Measurements from ENCODE around the gene CIRBP. TPM values are rescaled to one million over a fixed set of nuclear protein-coding genes. Genes with fewer than 3 reads are reported as not detected.

Gene CIRBP
- total and polyA plus RNA-seq, 2 experiments from 2014 or later, result 202 to 361 TPM

DNA sequence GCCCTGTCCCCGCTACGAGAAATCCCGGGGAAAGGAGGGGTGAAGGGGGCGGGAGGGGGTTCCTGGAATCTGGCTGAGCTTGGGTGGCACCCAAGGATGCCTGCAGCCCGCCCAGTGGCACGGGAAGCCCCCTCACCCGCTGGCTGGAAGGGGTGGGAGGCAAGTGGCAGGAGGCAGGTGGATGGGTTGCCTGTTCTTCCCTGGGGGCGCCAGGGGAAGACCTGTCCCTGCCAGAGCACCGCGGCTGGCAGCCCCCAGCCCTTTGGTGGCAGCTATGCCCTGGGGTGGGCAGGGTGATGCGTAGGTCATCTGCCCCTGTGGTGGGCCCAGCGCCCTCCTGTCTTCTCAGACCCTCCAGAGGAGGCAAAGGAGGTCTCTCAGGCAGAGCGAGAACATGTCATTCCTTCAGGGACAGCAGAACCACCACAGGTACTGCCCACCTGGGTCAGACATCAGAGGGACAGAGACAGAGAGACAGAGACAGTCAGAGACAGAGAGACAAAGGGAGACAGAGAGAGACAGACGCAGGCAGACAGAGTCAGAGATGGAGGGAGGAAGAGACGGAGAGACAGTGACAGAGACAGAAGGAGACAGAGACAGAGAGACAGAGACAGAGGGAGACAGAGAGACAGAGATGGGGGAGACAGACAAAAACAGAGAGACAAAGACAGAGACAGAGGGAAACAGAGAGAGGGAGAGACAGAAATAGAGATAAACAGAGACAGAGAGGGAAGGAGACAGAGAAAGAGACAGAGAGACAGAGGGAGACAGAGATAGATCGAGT lies 53.3 kb downstream of the CIRBP start:
- no peaks in the 10 kb centered on the region for H3K79me2 ChIP-seq
- no peak for DNase-seq (ENCODE audit: low spot score)
- WGBS (ENCODE audit: low lambda C conversion rate, missing lambda C conversion rate), result 97% methylated on average over 15 of the region's 16 CpGs
- no peaks in the 10 kb centered on the region for H4K20me1 ChIP-seq (ENCODE audit: insufficient read depth, poor library complexity, severe bottlenecking)
- H3K36me3 ChIP-seq (replicated peaks; ENCODE audit: insufficient read depth, low read depth), result no peaks in the 10 kb centered on the region
- no peak overlapping the region for H2AFZ ChIP-seq
- H3K4me3 ChIP-seq, result no peak overlapping the region
- no peaks in the 10 kb centered on the region for H3K9me2 ChIP-seq (replicated peaks; ENCODE audit: insufficient read depth)
- no peaks in the 10 kb centered on the region for H3K27me3 ChIP-seq
- H3K4me1 ChIP-seq (ENCODE audit: insufficient read depth), result no peaks in the 10 kb centered on the region
- H3K27ac ChIP-seq, result no peak overlapping the region
- H3K4me2 ChIP-seq, result no peak overlapping the region
- TF ChIP-seq EZH2phosphoT487 (IDR thresholded peaks at IDR 0.05; ENCODE audit: low read depth, severe bottlenecking, unreplicated experiment) (no peak), EZH2 (IDR thresholded peaks at IDR 0.05; ENCODE audit: borderline replicate concordance) (no peak)
- TF ChIP-seq, protein P1, sequence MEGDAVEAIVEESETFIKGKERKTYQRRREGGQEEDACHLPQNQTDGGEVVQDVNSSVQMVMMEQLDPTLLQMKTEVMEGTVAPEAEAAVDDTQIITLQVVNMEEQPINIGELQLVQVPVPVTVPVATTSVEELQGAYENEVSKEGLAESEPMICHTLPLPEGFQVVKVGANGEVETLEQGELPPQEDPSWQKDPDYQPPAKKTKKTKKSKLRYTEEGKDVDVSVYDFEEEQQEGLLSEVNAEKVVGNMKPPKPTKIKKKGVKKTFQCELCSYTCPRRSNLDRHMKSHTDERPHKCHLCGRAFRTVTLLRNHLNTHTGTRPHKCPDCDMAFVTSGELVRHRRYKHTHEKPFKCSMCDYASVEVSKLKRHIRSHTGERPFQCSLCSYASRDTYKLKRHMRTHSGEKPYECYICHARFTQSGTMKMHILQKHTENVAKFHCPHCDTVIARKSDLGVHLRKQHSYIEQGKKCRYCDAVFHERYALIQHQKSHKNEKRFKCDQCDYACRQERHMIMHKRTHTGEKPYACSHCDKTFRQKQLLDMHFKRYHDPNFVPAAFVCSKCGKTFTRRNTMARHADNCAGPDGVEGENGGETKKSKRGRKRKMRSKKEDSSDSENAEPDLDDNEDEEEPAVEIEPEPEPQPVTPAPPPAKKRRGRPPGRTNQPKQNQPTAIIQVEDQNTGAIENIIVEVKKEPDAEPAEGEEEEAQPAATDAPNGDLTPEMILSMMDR (IDR thresholded peaks at IDR 0.05; ENCODE audit: poor library complexity), result no peak
- H3K9me3 ChIP-seq (ENCODE audit: low read depth), result no peaks in the 10 kb centered on the region

DNA sequence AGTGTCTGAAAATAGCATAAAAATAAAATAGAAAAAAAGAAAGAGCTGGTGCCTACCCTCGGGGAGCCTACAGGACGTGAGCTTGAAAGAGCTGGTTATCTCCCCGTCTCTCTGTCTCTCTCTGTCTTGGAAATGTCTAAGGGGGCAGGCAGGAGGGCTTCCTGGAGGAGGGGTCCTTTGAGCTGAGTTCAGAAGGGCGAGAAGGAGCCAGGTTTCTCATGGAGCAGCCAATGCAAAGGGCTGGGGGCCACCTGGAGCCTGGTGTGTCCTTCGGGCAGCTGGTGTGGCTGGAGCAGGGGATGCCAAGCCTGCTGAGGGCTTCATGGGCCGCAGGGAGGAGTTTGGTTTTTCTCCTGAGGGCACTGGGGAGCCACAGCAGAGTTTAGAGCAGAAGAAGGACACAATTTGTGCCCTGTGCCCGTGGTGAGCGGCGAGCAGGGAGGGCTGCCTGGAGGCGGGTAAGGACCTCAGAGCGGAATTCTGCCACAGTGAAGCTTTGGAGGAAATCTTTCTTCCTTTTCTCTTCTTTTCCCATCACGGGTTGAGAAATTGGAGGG lies 55.2 kb downstream of the CIRBP start:
- 91% methylated on average over 12 of the region's 12 CpGs for WGBS (ENCODE audit: low lambda C conversion rate, missing lambda C conversion rate)
- Histone ChIP-seq H4K20me1 (ENCODE audit: insufficient read depth, poor library complexity, severe bottlenecking) (no peaks in the 10 kb centered on the region), H3K4me2 (no peak overlapping the region), H3K4me3 (no peak overlapping the region), H3K79me2 (no peaks in the 10 kb centered on the region), H3K4me1 (ENCODE audit: insufficient read depth) (no peaks in the 10 kb centered on the region), H3K36me3 (replicated peaks; ENCODE audit: insufficient read depth, low read depth) (no peaks in the 10 kb centered on the region), H3K27me3 (no peaks in the 10 kb centered on the region), H3K9me3 (ENCODE audit: low read depth) (no peaks in the 10 kb centered on the region), H3K9me2 (replicated peaks; ENCODE audit: insufficient read depth) (no peaks in the 10 kb centered on the region), H3K27ac (no peak overlapping the region), H2AFZ (no peak overlapping the region)
- no peak for DNase-seq (ENCODE audit: low spot score)
- no peak for TF ChIP-seq EZH2phosphoT487 (IDR thresholded peaks at IDR 0.05; ENCODE audit: low read depth, severe bottlenecking, unreplicated experiment)
- TF ChIP-seq, protein P1 (IDR thresholded peaks at IDR 0.05; ENCODE audit: poor library complexity), result no peak
- no peak for TF ChIP-seq EZH2 (IDR thresholded peaks at IDR 0.05; ENCODE audit: borderline replicate concordance)

Other genes starting within 250 kb of the CIRBP start
- 108 and 169 TPM in 2 replicates for gene TMEM259, start 248.2 kb upstream of the CIRBP start, total RNA-seq
- 311 and 383 TPM in 2 replicates for gene TMEM259, start 248.2 kb upstream of the CIRBP start, polyA plus RNA-seq
- gene RNU6-2, start 247.8 kb upstream of the CIRBP start, total RNA-seq, result not detected in 2 replicates
- gene RNU6-2, start 247.8 kb upstream of the CIRBP start, polyA plus RNA-seq, result not detected in 2 replicates
- gene CNN2, start 242.7 kb upstream of the CIRBP start, total RNA-seq, result 88.5 and 115 TPM in 2 replicates
- gene CNN2, start 242.7 kb upstream of the CIRBP start, polyA plus RNA-seq, result 229 and 247 TPM in 2 replicates
- gene ABCA7, start 229.2 kb upstream of the CIRBP start, total RNA-seq, result 8.2 and 17.8 TPM in 2 replicates
- 26.8 and 38.1 TPM in 2 replicates for gene ABCA7, start 229.2 kb upstream of the CIRBP start, polyA plus RNA-seq
- gene ARHGAP45, start 202.2 kb upstream of the CIRBP start, total RNA-seq, result 11.0 and 12.9 TPM in 2 replicates
- gene ARHGAP45, start 202.2 kb upstream of the CIRBP start, polyA plus RNA-seq, result 16.0 and 18.3 TPM in 2 replicates
- gene POLR2E, start 174.0 kb upstream of the CIRBP start, total RNA-seq, result 126 and 170 TPM in 2 replicates
- 326 and 328 TPM in 2 replicates for gene POLR2E, start 174.0 kb upstream of the CIRBP start, polyA plus RNA-seq
- gene GPX4, start 165.3 kb upstream of the CIRBP start, total RNA-seq, result 524 and 539 TPM in 2 replicates
- 729 and 735 TPM in 2 replicates for gene GPX4, start 165.3 kb upstream of the CIRBP start, polyA plus RNA-seq
- gene SBNO2, start 95.1 kb upstream of the CIRBP start, total RNA-seq, result 15.2 and 15.6 TPM in 2 replicates
- 12.7 and 16.2 TPM in 2 replicates for gene SBNO2, start 95.1 kb upstream of the CIRBP start, polyA plus RNA-seq
- gene STK11, start 63.6 kb upstream of the CIRBP start, total RNA-seq, result 48.9 and 53.3 TPM in 2 replicates
- 73.8 and 76.6 TPM in 2 replicates for gene STK11, start 63.6 kb upstream of the CIRBP start, polyA plus RNA-seq
- gene CBARP, start 31.3 kb upstream of the CIRBP start, total RNA-seq, result 1.1 and 4.2 TPM in 2 replicates
- gene CBARP, start 31.3 kb upstream of the CIRBP start, polyA plus RNA-seq, result 7.1 and 10.7 TPM in 2 replicates
- gene ATP5F1D, start 27.6 kb upstream of the CIRBP start, total RNA-seq, result 54.0 and 64.1 TPM in 2 replicates
- gene ATP5F1D, start 27.6 kb upstream of the CIRBP start, polyA plus RNA-seq, result 291 and 297 TPM in 2 replicates
- gene MIDN, start 20.7 kb upstream of the CIRBP start, total RNA-seq, result 28.7 and 30.1 TPM in 2 replicates
- 94.6 and 98.4 TPM in 2 replicates for gene MIDN, start 20.7 kb upstream of the CIRBP start, polyA plus RNA-seq
- gene FAM174C, start 6.2 kb downstream of the CIRBP start, total RNA-seq, result 25.5 TPM in 2 replicates
- 79.9 and 89.5 TPM in 2 replicates for gene FAM174C, start 6.2 kb downstream of the CIRBP start, polyA plus RNA-seq
- 11.0 and 14.2 TPM in 2 replicates for gene EFNA2, start 16.5 kb downstream of the CIRBP start, total RNA-seq
- gene EFNA2, start 16.5 kb downstream of the CIRBP start, polyA plus RNA-seq, result 1.3 and 1.8 TPM in 2 replicates
- 81.6 and 130 TPM in 2 replicates for gene NDUFS7, start 114.6 kb downstream of the CIRBP start, total RNA-seq
- gene NDUFS7, start 114.6 kb downstream of the CIRBP start, polyA plus RNA-seq, result 270 and 276 TPM in 2 replicates
- gene GAMT, start 132.2 kb downstream of the CIRBP start, total RNA-seq, result 121 and 122 TPM in 2 replicates
- 148 and 170 TPM in 2 replicates for gene GAMT, start 132.2 kb downstream of the CIRBP start, polyA plus RNA-seq
- gene DAZAP1, start 138.3 kb downstream of the CIRBP start, total RNA-seq, result 42.4 and 46.8 TPM in 2 replicates
- gene DAZAP1, start 138.3 kb downstream of the CIRBP start, polyA plus RNA-seq, result 35.8 and 37.9 TPM in 2 replicates
- gene RPS15, start 169.1 kb downstream of the CIRBP start, total RNA-seq, result 1,556 and 1,885 TPM in 2 replicates
- gene RPS15, start 169.1 kb downstream of the CIRBP start, polyA plus RNA-seq, result 938 and 950 TPM in 2 replicates
- gene APC2, start 180.8 kb downstream of the CIRBP start, total RNA-seq, result 0.24 and 1.2 TPM in 2 replicates
- gene APC2, start 180.8 kb downstream of the CIRBP start, polyA plus RNA-seq, result 0.36 and 0.40 TPM in 2 replicates
- gene C19orf25, start 209.9 kb downstream of the CIRBP start, total RNA-seq, result 36.3 and 36.4 TPM in 2 replicates
- gene C19orf25, start 209.9 kb downstream of the CIRBP start, polyA plus RNA-seq, result 43.6 and 65.0 TPM in 2 replicates
- 2.8 and 7.7 TPM in 2 replicates for gene PCSK4, start 221.0 kb downstream of the CIRBP start, total RNA-seq
- gene PCSK4, start 221.0 kb downstream of the CIRBP start, polyA plus RNA-seq, result 9.6 and 16.2 TPM in 2 replicates
- 80.8 and 88.9 TPM in 2 replicates for gene REEP6, start 221.8 kb downstream of the CIRBP start, total RNA-seq
- 179 and 218 TPM in 2 replicates for gene REEP6, start 221.8 kb downstream of the CIRBP start, polyA plus RNA-seq
- 8.3 and 11.2 TPM in 2 replicates for gene ADAMTSL5, start 243.7 kb downstream of the CIRBP start, total RNA-seq
- gene ADAMTSL5, start 243.7 kb downstream of the CIRBP start, polyA plus RNA-seq, result 33.6 and 45.5 TPM in 2 replicates